Renal cortex interstitium (tissue), 11 donors: ENCODE results near the gene PTCHD1. TPM values are rescaled to one million over a fixed set of nuclear protein-coding genes. Genes with fewer than 3 reads are reported as not detected.
A peak's percentile ranks its signal among the peaks of the same experiment; 100 is the strongest.

Source experiments
- DNase-seq, 11 donors: peaks; one replicate each; pipeline ENCODE4 v3.0.0-alpha.2; 2013; ENCODE audit warnings: low read depth in 9 of 11, low spot score in 4 of 11; ENCODE audit errors: extremely low read depth in 1 of 11
- polyA plus RNA-seq, 3 donors: library from polyadenylated mRNA; unstranded; fragments of 120-200 nt; gene quantifications; one replicate each; pipeline ENCODE4 v1.2.1, GENCODE V29; 2013; ENCODE audit not compliant: insufficient read length in 3 of 3

The PTCHD1 gene
- polyA plus RNA-seq, 3 donors: 0.47 to 0.82 (median 0.48) TPM

DNA sequence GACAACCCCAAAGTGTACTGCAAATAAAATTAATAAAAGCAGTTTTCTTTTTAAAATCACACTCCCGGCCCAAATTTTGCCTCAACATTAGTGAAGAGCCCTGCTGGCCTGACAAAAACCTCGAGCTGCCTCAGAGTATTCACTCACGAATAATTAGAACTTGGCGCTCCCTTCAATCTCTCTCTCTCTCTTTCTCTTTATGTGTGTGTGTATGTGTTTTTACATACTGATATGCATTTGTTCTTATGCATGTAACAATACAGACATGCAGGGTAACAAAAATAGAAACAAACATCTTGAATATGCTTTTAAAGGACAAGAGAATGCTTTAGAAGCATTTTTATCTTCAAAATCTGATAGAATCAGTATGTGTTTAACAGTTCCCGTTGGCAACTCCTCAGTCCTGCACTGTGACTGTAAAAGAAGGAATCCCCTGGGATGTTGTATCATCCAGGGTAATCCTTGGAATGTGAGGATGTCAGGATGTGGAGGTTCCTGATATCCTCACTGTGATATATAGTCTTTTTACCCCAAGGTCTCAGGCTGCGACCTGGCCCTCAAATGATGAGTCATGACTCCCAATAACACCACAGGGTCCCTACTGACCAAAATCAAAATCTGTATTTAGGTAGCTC is 53.0 kb downstream of the PTCHD1 start:
- no peak for DNase-seq

DNA sequence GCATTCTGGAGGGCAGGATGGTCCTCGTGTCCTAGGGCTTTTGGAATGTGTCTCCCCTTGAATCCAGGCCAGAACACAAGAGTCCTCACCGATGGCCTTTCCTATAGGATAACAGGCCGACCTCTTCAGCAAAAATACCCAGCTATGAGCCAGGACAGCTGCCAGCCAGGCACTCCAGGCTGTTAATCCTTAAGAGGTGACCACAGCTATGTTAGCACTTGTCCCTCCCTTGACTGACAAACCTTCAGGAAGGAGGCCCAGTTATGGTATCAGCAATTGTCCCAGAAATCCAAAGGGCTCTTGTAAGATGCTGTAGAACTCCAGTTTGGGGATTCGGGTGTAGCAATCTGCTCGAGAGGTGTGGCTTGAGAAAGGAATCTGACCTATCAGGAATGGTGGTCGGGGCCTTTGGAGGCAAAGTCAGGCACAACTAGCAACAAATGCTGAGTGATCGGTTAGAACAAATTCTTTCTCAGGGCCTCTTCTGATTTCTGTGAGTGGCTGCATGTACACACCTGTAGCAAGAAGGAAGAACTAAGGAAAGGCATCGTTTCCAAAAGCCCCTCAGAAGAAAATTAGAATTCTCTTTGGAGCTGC is 54.6 kb downstream of the PTCHD1 start:
- no peak for DNase-seq

DNA sequence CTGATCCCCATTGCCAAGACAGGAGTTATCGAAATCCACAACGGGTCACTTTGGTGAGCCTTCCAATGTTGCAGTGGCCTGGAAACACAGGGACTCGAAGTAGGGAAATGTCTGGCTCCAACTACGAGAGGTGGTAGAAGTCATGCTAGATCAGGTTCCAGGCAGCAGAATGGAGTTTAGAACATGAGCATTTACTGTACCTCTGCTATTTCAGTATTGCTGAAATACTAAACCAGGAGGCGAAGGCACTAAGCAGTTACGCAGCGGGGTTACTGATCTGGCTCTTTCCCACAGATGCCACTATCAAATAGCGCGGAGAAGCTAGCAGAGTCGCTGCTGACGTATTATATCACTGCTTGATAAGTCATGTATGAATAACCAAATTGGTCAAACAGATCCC is 56.3 kb downstream of the PTCHD1 start:
- DNase-seq: peak in 4 of 11 donors; percentile 24 to 33 (median 30)

DNA sequence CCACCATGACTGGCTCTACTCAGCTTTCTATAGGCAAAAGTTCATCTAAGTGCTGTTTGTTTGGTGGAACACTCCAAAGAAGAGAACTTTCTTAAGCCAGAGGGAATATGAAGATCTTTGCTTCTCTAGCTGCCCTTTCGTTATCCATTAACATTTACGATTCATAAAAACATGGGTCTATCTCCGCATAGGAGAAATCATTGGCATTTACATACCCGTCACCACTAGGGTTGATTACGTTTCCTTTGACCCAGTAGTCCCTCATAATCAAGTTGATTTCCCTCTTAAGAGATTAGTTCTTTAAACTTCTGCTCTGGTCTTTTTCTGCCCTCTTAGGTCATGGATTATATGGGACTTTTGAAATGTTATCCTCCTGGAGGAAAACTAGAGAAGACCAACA is 57.5 kb downstream of the PTCHD1 start:
- DNase-seq: no peak

DNA sequence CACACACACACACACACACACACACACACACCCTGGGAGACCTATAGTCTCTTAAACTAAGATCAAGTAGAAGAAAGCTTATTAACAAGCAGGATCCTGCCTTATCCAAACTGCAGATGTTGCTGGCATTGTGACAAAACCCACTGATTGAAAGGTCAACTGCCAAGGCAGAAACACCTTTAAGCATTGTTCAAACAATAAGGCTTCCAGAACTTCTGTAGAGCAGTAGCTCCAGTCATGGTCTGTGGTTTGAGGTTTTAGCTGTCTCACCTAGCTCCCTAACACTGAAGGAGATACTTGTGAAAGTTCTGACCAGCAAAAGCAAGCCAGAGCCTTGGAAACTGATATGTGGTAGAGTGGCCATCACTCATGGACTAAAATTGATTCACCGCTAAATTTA is 59.8 kb downstream of the PTCHD1 start:
- DNase-seq: no peak

DNA sequence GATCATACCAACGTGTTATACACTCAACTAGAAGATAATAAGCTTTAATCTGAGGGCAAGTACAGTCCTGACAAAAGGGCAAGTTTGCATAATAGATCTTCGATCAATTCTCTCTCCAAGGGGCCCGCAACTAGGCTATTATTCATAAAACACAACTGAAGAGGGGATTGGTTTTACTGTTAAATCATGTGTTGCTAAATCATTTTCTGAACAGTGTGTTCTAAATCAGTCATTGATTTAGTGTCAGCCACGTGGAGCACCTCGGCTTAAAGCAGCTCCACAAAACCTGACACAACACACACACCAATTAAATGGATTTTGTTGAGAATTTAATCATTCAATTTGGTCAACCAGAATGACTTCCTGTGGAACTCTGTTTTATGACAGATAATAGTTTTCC is 61.6 kb downstream of the PTCHD1 start:
- no peak for DNase-seq

DNA sequence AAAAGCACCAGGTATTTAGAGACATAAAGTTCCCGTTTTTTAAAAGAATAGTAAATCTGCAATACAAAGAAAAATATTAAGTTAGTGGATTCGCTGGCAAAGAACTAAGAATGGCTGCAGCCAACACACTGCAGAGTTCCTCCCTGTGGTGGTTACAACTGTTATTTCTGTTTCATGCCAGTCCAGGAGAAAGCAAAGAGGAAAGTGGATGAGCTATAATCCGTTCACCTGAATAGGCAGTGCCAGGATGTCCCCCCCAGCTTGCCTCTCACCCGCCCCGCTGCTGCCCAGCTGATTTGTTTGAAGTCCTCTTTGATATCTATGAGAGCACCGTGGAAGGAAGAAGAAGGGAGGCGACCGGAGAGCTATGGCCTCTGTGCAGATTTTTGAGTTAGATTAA is 63.9 kb downstream of the PTCHD1 start:
- DNase-seq: no peak

DNA sequence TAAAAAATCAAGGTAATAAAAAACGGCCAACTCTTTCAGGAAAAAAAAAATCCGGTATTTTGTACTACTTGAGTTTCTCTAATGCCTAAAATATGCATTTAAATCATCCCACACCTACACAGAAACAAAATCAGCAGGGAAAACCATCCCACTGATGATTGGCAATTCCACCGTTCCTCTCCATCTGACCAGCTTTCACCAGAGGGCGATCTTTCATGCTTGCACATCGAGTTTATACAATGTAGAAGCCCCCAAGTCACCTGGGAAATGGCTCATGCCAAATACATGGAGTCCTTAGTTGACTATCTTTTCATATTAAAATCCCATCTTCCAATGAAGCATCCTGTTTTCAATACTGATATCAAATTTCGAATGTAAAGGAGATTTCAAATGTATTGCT is 69.2 kb downstream of the PTCHD1 start:
- no peak for DNase-seq

DNA sequence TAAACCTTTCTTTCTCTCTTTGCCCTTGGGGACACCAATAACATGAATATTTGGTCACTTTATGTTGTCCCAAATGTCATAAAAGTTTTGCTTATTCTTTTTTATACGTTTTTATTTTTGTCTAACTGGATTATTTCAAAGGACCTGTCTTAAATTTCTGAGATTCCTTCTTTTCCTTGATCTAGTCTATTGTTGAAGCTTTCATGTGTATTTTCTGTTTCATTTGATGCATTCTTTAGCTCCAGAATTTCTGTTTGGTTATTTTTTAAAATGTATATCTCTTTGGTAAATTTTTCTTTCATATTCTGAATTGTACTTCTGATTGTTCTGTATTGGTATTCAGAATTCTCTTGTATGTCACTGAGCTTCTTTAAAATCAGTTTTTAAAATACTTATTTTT is 88.3 kb downstream of the PTCHD1 start:
- DNase-seq: no peak

DNA sequence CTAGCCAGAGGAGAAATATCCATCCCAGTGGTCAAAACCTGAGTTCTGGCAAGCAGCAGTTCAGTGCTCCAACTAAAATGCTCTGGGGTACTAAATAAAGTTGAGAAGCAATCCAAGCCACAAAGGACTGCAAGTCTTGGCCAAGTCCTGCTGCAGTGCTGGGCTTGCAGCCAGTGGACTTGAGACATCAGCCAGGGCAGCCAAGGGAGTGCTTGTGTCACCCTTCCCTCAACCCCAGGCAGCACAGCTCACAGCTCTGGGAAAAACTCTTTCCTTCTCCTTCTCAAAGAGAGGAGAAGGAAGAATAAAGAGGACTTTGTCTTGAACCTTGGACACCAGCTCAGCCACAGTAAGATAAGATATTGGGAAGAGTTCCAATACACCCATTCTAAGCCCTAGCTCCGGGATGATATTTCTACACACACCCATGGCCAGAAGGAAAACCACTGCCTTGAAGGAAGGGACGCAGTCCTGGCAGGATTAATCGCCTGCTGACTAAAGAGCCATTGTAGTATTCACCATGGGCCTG is 99.8 kb downstream of the PTCHD1 start:
- peak in 8 of 11 donors; percentile 0 to 32 (median 18) for DNase-seq

DNA sequence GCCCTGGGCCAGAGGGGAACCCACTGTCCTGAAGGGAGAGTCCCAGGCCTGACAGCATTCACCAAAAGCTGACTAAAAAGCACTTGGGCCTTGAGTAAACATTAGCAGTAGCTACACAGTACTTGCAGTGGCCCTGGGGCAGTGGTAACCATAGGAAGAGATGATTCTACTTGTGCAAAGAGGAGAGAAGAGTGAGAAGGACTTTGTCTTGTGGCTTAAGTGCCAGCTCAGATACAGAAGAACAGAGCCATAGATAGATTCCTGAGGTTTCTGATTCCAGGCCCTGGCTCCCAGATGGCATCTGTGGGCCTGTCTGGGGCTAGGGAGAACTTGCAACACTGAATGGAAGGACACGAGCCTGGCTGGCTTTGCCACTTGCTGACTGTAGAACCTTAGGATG is 100.5 kb downstream of the PTCHD1 start:
- no peak for DNase-seq

DNA sequence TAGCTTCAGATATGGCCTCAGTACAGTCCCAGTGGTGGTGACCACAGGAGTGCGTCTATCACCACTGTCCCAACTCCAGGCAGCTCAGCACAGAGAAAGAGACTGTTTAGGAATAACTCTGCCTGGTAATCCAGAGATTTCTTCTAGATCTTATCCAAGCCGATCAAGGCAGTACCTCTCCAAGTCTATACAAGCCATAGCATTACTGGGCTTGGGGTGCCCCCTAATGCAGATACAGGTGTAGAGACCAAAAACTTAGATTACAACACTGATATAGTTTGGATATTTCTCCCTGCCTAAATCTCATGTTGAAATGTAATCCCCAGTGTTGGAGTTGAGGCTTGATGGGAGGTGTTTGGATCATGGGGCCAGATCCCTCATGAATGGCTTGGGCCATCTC is 100.9 kb downstream of the PTCHD1 start:
- no peak for DNase-seq

DNA sequence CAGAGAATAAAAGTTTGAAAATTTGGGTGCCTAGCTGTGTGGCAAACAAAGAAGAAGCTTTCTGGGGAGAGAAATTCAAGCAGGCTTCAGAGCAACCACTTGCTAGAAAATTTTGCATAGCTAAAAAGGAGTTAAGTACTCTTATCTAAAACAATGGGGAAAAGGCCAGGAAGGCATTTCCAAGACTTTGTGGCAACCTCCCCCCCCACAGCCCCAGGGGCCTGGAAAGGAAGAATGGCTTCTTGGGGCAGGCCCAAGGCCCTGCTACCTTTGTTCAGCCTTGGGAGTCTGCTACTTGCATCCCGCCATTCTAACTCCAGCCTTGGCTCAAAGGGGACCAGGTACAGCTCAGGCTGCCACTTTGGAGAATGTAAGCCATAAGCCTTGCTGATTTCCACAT is 102.2 kb downstream of the PTCHD1 start:
- DNase-seq: no peak

DNA sequence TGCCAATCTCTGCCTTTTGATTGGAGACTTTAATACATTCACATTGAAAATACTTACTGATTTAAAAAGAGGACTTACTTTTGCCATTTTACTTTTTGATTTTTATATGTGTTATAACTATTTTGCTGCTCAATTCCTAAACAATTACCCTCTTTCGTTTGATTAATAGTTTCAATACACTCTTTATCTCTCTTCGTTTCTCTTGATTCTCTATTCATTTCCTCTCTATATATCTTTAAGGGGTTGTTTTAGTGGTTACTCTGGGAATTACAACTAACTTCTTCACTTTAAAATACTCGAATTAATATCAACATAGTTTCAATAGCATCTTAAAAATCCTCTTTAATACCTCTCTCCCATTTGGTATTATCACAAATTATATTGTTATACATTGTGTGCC is 116.6 kb downstream of the PTCHD1 start:
- DNase-seq: no peak
